GM03348 (cell line): ENCODE results near the gene ENTPD7.
"Not testable (repeated sequence)": the region's sequence is repeated elsewhere in the genome, so short reads cannot be mapped to it uniquely, and the experiment has no call there.

Experiments
- DNase-seq: peaks from one replicate; pipeline ENCODE4 v3.0.0; 2012; ENCODE audit warnings: low spot score

Gene ENTPD7, protein sequence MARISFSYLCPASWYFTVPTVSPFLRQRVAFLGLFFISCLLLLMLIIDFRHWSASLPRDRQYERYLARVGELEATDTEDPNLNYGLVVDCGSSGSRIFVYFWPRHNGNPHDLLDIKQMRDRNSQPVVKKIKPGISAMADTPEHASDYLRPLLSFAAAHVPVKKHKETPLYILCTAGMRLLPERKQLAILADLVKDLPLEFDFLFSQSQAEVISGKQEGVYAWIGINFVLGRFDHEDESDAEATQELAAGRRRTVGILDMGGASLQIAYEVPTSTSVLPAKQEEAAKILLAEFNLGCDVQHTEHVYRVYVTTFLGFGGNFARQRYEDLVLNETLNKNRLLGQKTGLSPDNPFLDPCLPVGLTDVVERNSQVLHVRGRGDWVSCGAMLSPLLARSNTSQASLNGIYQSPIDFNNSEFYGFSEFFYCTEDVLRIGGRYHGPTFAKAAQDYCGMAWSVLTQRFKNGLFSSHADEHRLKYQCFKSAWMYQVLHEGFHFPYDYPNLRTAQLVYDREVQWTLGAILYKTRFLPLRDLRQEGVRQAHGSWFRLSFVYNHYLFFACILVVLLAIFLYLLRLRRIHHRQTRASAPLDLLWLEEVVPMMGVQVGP

GRCh38 chr10:99659031-99659867, at the start of gene ENTPD7:
ENTPD7 (plus strand) TSS chr10:99659509; CDS start chr10:99659957, 448 bp downstream.
- DNase-seq: peak; percentile 99

GRCh38 chr10:99610221-99610620, 49.1 kb upstream of the ENTPD7 start:
- no peak for DNase-seq

GRCh38 chr10:99611326-99611725, 48.0 kb upstream of the ENTPD7 start:
- no peak for DNase-seq

DNA sequence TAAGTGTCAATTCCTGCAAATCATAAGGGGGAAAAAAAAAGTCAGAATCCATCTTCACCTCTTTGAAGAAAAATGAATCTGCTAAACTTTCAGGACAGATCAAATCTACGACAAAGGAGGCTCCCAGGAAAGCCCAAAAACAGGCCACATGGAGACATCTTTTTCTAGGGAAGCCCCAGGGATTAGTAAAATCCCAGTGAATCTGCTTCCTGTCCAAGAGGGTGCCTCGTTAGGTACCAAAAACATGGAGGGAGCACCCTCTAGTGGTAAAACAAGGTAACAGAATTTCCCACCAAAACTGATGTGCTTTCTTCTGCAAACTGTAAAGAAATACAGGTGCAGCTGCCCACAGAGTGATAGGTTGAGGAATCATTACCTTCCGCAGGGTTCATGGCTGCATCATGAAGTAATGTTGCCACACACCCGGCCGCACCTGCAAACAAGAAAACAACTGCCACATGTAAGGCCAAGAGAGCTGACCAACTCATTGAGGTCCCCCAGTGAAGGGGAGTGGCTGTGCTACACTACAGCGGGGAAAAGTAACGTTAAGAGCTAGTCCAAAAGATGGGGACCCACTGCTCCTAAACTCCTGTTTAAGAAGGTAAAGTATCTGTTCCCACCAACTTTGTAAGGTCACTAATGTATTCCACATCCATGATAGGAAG, 47.0 kb upstream of the ENTPD7 start:
- DNase-seq: peak; percentile 81

GRCh38 chr10:99615426-99615825, 43.9 kb upstream of the ENTPD7 start:
- DNase-seq: no peak

DNA sequence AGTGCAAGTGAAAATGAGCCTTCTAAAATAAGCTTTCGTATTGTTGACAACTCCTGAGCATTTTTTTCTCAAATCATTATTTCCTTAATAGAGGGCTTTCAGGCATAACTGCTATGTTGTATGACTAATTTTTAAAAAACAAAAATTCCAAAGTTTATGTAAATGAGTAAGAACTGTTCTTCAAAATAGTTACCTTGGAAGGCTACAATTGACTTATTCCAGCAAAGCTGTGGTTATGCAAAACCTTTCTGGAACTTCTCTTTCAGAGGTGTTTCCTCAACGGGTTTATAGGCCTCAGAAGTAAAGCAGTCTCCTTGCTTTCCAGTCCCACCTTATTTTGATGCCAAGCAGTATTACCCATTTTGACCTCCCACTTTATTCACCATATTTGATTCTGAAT, 41.6 kb upstream of the ENTPD7 start:
- no peak for DNase-seq

DNA sequence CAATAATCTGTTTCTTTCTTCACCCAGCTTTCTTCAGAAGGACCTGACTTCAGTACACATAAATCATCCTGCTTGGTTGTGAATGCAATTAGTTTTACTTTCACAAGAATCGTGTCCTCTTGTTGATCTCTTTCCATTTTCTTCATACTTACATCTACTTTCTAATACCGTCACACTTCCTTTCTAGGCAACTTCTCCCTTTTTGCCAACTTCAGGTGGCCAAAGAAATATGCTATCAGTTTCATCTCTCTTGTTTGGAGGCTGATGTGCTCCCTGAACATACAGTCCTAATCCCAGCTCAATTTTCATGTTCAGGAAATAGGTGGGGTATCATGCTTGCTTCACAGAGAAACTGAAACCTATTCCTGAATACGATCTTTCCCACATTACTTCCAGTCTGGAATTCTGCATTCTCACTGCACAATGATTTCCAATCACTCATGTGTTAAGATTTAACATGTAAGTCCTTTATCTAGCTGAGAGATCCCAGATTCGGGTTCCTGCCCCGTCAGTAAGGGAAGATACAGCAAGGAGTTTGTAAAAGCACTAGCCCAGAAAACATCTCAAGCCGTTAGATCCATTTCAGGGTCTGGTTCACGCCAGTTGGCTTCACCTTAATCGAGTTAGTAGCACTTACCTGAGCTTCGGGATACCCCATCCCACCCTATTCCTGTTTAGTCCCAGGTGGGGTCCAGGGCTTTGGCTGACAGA, 40.1 kb upstream of the ENTPD7 start:
- no peak for DNase-seq

- DNase-seq: peak; percentile 95
Measured at GRCh38 chr10:99619851-99620710, 39.2 kb upstream of the ENTPD7 start, which contains the start of gene SLC25A28. SLC25A28 (minus strand) TSS chr10:99620439; CDS start chr10:99620335, 104 bp downstream.

- DNase-seq: peak; percentile 95
Measured at GRCh38 chr10:99620711-99621453, 38.4 kb upstream of the ENTPD7 start.

- no peak for DNase-seq
Measured at GRCh38 chr10:99621454-99622251, 37.7 kb upstream of the ENTPD7 start.

GRCh38 chr10:99623919-99624318, 35.4 kb upstream of the ENTPD7 start:
- DNase-seq: no peak

DNA sequence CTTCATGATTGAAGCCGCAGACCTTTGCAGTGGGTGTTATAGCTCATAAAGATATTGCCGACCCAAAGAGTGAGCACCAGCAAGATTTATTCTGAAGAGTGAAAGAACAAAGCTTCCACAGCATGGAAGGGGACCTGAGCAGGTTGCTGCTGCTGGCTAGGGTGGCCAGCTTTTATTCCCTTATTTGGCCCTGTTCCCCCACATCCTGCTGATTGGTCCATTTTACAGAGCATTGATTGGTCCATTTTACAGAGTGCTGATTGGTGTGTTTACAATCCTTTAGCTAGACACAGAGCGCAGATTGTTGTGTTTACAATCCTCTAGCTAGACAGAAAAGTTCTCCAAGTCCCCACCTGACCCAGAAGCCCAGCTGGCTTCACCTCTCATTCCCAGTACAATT, 34.2 kb upstream of the ENTPD7 start:
- not testable (repeated sequence) for DNase-seq

- no peak for DNase-seq
Measured at GRCh38 chr10:99628923-99629624, 30.2 kb upstream of the ENTPD7 start.

GRCh38 chr10:99629625-99629978, 29.7 kb upstream of the ENTPD7 start:
- no peak for DNase-seq

GRCh38 chr10:99630433-99630832, 28.9 kb upstream of the ENTPD7 start:
- DNase-seq: peak; percentile 55

DNA sequence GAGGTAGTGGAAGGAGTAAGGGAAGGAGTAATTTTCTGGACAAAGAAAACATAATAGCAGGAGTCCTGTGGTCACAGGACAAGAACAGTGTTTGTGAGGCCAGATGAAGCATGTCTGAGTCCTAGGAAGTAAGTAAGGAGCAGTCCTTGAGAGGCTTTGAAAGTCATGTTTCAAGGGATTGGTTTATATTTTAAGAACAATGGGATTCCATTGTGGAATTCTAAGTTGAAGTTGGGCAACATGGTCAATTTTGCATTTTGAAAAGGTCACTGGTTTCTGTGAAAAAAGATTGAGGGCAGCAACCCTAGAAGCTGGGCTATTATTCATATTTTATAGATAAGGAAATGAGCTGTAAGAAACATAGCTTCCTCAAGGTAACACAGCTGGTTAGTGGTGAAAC, 28.3 kb upstream of the ENTPD7 start:
- DNase-seq: no peak

- DNase-seq: peak; percentile 32
Measured at GRCh38 chr10:99631496-99631895, 27.8 kb upstream of the ENTPD7 start.

DNA sequence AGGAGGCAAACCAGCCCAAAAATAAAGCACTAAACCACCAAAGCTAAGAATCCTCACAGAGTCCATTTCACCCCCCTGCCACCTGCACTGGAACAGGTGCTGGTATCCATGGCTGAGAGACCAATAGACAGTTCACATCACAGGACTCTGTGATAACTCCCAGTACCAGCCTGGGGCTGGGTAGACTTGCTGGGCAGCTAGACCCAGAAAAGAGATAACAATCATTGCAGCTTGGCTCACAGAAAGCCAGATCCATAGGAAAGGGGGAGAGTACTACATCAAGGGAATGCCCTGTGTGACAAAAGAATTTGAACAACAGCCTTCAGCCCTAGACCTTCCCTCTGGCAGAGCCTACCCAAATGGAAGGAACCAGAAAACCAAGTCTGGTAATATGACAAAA, 25.5 kb upstream of the ENTPD7 start:
- DNase-seq: no peak
